MG63 (cell line): Measurements from ENCODE around the gene FHIT. TPM values are rescaled to one million over a fixed set of nuclear protein-coding genes. Genes with fewer than 3 reads are reported as not detected.

Source experiments
- DNase-seq: peaks from one replicate; pipeline ENCODE4 v3.0.0-alpha.2; 2020
- H3K27me3 ChIP-seq: fragments of 250-450 bp; sonication (Bioruptor Pico); 2 replicates; pipeline ENCODE4 v1.5.1; 2020; ENCODE audit warnings: mild to moderate bottlenecking, moderate library complexity
- H3K36me3 ChIP-seq: fragments of 250-450 bp; sonication (Bioruptor Pico); 2 replicates; pipeline ENCODE4 v1.5.1; 2020; ENCODE audit warnings: mild to moderate bottlenecking, moderate library complexity
- H3K4me3 ChIP-seq: fragments of 250-450 bp; sonication (Bioruptor Pico); 2 replicates; pipeline ENCODE4 v1.5.1; 2020; ENCODE audit warnings: mild to moderate bottlenecking, moderate library complexity
- H3K9me3 ChIP-seq: fragments of 250-450 bp; sonication (Bioruptor Pico); 2 replicates; pipeline ENCODE4 v1.5.1; 2020; ENCODE audit warnings: mild to moderate bottlenecking, moderate library complexity
- total RNA-seq: library from RNA; depleted of rRNA; stranded (reverse); fragments of >200 nt; shearing (Covaris generic); gene quantifications from 2 replicates; pipeline ENCODE4 v1.2.3, GENCODE V29; 2014; ENCODE audit warnings: low replicate concordance

Gene FHIT
- total RNA-seq, 1 experiment from 2014 or later: 1.7 TPM

DNA sequence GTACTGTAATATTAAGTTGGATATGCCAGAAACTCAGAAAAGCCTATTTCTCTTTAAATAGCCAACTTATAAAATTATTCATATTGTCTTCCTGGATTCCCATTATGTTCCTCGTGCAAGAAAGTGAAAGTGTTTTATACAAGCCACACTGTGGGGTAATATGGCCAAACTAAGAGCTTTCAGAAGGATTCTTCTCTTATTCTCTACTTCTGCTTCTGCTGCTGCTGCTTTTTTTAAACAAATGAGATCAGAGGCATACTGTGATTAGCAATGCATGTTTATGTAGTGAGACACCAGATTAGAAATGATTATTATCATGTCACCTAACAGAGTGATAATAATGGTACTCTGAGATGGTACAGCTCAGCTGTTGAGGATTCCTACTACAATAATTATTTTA, 1174.9 kb downstream of the FHIT start:
- no peaks in the 10 kb centered on the region for H3K36me3 ChIP-seq
- DNase-seq: no peak
- peak overlapping the region; percentile 23 for H3K4me3 ChIP-seq
- H3K27me3 ChIP-seq: no peaks in the 10 kb centered on the region
- H3K9me3 ChIP-seq: no peaks in the 10 kb centered on the region

DNA sequence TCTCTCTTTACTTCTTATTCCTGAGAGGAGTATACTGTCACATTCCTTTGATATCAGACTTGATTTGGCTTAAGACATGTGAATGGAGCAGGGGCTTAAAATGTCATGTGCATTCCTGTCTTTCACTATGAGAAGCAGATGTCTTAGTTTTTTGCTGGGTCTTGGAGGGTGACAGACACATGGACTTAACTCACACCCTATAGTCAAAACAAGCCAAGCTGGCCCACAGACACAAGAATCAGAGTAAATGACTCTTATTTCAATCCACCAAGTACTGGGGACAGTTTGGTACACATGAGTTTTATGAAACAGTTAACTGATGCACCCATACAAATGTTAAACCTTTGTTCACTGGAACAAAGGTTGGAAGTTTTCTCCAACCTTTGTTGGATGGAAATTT, 1177.3 kb downstream of the FHIT start:
- H3K27me3 ChIP-seq: no peaks in the 10 kb centered on the region
- no peaks in the 10 kb centered on the region for H3K9me3 ChIP-seq
- H3K4me3 ChIP-seq: no peak overlapping the region
- H3K36me3 ChIP-seq: no peaks in the 10 kb centered on the region
- DNase-seq: no peak

DNA sequence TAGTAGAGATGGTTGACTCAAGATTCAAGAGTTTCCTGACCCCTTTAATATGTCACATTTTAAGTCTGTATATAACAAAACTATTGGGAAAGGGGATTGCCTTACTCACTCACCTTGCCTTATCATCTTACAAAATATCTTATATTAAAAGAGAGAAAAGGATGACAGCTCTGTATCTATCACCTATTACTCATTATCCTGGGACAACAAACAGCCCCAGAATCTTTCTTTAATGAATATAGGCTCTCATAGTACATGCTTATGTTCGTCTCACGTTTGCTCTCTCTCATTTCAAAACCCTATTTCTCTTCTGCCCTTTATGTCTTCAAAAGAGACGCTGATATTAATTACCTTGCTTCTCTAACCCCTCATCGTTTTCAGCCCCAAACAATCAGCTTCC, 1178.0 kb downstream of the FHIT start:
- DNase-seq: no peak
- H3K27me3 ChIP-seq: no peaks in the 10 kb centered on the region
- no peaks in the 10 kb centered on the region for H3K9me3 ChIP-seq
- H3K36me3 ChIP-seq: no peaks in the 10 kb centered on the region
- H3K4me3 ChIP-seq: no peak overlapping the region

DNA sequence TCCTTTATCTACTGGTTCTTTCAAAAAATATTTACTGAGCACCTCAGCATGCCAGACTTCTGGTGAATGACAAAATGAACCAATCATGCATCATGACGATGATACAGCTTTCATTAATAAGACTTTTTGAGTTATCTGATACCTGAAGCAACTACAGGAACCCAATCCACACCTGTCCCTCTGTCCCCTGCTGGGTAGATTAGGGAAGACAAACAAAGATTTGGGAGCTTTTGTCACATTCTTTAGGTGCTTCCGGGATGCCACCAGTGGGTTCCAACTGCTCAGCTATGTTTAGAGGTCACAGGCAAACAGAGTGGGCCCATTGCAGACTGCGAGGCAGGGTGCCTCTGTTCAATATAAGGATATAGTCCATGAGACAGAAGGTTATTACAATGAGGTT, 1180.9 kb downstream of the FHIT start:
- no peaks in the 10 kb centered on the region for H3K27me3 ChIP-seq
- H3K9me3 ChIP-seq: no peaks in the 10 kb centered on the region

DNA sequence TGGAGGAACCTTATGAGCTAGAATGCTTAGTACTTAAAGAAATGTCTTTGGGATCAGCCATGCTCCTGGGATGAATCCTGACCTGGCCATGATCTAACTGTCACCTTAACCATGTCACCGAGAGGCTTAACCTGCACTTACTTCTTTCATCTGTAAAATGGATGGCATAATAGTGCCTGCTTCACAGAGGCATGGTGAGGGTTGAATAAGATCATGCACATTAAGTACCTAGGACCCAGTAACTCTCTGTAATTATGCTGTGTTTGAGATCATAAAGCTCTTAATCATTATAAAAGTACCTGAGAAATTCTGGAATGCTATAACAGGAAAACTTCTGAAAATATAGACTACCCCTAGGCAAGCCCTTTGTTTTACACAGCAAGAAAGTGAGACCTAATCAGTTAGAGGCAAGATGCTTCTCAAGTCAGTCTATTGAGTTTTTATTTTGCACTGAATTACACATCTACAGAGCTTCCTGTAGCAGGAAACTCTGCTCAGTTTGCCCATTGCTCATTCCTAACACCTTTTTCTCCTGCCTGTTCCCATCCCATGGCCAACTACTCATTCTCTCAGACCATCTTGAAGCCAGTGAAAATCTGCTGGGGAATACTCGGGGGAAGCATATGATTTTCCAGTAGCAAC, 1185.9 kb downstream of the FHIT start:
- Histone ChIP-seq H3K27me3 (no peaks in the 10 kb centered on the region), H3K9me3 (no peaks in the 10 kb centered on the region), H3K4me3 (no peak overlapping the region), H3K36me3 (no peaks in the 10 kb centered on the region)
- DNase-seq: no peak

More for the DNA sequence above, 1180.9 kb downstream of the FHIT start:
- no peak for DNase-seq
- Histone ChIP-seq H3K36me3 (no peaks in the 10 kb centered on the region), H3K4me3 (no peak overlapping the region)

DNA sequence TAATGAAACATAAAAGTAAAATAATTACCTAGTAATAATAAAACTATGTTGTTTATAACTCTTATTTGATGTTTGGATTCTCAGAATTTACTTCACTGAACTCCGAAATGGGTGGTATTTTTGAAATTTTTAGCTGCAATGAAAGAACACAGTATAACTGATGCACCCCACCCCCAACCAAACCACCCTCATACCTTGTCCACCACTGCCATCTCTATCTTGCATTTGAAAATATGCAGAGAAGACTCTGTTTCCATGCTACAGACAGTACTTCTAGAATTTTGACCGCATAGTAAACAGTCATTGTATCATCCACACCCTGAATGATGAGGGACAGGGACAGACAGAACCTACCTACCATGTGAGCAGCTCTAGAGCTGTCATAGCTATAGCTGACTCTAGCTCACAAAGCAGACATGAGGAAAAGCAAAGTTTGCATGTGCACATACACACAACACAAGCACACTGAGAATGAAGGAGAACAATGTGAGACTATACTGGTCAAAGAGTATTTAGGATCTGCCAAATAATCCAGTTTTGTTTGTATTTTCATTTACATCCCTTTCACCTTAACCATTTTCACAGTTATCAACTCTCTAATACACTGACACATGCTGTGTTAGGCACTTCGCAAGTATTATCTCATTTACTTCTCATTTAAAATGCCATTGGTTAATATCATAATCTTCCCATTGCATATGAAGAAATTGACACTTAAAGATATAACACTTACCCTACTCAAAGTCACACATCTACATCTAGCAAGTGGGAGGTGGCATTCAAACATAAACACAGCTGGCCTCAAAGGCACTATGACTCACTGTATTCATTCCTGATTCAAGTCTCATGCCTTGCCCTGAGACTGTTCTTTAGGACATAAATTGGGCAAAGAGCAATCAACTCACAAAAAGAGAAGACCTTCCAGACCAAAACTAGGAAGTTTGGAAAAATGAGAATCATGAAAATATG, 1186.8 kb downstream of the FHIT start:
- DNase-seq: peak; percentile 30
- Histone ChIP-seq H3K36me3 (no peaks in the 10 kb centered on the region), H3K4me3 (no peak overlapping the region), H3K27me3 (no peaks in the 10 kb centered on the region), H3K9me3 (no peaks in the 10 kb centered on the region)

DNA sequence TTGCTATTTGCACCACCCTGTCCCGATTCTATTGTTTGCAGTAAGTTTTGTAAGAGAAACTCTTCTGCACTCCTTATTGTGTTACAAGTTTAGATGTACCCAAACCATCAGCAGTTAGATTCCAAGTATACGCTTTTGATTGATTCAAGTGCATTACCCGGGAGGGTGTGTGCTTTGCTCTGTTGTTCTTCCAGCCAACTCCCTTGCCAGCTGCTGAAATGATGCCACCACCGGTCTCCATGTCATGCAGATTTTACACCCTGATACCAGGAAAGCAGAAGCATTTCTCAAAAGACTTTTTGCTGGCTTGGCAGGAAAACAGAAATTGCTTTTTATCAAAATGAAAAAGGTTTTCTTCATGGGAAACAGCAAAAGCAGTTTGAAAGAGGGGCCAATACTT, 1194.8 kb downstream of the FHIT start:
- H3K27me3 ChIP-seq: no peaks in the 10 kb centered on the region
- no peaks in the 10 kb centered on the region for H3K9me3 ChIP-seq
- DNase-seq: no peak
- no peak overlapping the region for H3K4me3 ChIP-seq
- no peaks in the 10 kb centered on the region for H3K36me3 ChIP-seq

DNA sequence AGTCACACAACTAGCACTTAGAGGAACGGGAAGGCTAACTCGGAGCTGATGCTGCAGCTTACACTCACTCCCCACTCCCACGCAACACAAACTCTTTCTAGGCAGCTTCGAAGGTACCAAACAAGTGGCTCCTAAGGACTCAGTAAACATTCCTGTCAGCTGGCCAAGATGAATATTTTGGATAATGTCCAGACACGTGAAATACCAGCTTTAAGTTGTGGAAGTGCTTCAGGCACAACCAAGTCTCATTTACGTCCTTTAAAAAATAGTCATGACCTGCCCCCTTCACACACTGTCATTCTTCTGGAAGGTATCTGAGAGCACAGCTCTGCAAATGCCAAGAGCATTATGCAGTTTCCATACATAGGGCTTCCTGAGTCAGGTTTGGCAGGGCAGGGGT, 1195.5 kb downstream of the FHIT start:
- Histone ChIP-seq H3K4me3 (no peak overlapping the region), H3K36me3 (no peaks in the 10 kb centered on the region), H3K27me3 (no peaks in the 10 kb centered on the region), H3K9me3 (no peaks in the 10 kb centered on the region)
- peak; percentile 30 for DNase-seq

DNA sequence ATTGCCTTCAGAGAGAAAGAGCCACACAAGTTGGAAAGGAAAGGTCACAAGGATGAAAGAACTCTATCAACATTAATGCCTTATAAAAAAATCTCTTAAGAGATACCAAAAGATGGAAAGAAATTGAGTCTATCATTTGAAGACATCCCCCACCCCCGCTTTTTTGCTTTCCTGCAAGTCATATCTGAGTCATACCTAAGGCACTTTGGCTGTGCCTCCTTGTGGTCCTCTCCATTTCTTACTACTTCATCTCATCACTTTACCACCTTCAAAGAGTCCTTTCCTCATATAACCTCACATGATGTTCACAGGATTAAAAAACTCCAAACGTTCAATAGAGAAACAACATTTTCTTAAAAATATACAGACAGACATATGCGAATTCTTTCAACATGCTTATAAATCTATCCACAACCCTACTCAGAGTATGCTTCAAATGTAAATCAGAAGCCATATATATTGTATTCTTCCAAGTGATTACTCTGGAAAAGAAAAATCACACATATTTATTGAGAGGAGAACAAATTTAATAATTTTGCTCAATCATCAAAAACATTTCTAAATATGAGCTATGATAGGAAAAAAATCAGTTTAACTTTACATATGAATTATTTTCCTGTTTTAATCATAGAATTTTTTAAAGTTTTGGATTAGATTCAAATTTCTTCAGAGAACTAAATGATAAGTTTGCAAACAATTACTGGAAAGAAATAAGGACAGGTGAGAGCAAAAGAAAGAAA, 1197.6 kb downstream of the FHIT start:
- no peak overlapping the region for H3K4me3 ChIP-seq
- DNase-seq: peak; percentile 36
- H3K27me3 ChIP-seq: no peaks in the 10 kb centered on the region
- no peaks in the 10 kb centered on the region for H3K9me3 ChIP-seq
- H3K36me3 ChIP-seq: no peaks in the 10 kb centered on the region

DNA sequence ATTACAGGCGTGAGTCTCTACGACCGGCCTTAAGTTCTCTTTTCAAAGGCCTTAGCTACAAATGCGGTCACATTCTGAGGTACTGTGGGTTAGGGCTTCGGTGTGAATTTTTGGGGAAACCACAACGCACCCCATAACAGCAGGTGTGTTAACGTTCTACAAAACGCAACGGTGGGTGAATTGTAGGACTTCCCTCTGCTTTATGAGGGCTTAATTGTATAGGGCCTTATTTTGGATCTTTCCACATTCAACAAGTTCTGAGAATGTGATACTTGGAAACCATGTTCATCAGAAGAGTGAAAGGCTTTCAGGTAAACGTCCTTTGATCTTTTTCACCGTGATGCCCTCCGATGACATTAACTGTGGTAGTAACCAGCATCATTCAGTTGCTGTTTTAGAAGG, 1202.8 kb downstream of the FHIT start:
- H3K36me3 ChIP-seq: no peaks in the 10 kb centered on the region
- DNase-seq: no peak

DNA sequence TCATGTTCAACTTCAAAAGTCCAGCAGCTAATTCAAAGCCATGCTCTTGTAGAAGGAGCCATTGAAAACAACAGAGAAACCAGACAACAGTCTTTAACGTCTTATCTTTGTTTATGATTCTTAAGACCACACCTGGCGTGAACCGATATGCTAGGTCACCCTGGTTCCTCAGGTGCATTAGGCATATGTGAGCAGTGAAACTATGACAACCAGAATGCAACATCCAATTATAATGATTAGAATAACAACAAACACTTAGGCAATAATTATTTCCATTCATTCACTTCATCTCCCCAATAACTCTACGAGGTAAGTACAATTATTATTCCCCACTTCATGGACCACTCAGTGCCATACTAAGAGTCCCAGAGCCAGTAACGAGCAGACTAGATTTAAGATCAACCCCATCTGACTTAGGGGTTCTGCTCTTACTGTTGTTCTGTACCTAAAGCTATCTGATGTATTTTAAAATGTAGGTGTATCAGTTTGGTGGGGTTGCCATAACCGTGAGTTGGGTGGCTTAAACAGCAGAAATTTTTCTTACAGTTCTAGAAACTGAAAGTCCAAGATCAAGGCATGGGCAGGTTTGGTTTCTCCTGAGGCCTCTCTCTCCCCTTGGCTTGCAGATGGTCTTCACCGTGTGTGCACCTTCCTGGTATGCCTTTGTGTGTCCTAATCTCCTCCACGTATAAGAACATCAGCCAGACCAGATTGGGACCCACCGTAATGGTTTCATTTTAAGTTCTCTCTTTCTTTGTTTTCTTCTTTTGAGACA, 1203.6 kb downstream of the FHIT start:
- H3K9me3 ChIP-seq: no peaks in the 10 kb centered on the region
- DNase-seq: no peak

More for the DNA sequence above, 1202.8 kb downstream of the FHIT start:
- H3K9me3 ChIP-seq: no peaks in the 10 kb centered on the region
- H3K4me3 ChIP-seq: no peak overlapping the region
- H3K27me3 ChIP-seq: no peaks in the 10 kb centered on the region

DNA sequence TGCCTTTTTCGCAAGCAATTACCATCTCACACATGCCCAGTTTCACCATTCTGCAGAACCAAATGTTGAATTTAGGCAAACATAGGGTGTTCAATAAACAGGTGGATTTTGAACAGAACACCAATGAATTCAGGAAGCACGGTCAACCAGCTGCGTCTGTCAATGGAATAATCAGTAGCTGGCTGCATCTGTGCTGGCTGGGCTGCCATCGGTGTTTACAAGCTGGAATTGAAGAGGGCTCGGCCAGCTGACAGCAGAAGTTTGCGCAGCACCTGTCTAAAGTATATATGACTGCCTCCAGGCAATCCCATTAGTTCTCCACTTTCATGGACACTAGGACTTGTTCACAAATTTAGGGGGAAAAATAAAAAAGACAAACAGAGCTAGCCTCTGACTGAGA, 1205.0 kb downstream of the FHIT start:
- no peak for DNase-seq
- no peaks in the 10 kb centered on the region for H3K27me3 ChIP-seq
- no peak overlapping the region for H3K4me3 ChIP-seq
- no peaks in the 10 kb centered on the region for H3K36me3 ChIP-seq
- H3K9me3 ChIP-seq: no peaks in the 10 kb centered on the region

More for the DNA sequence above, 1203.6 kb downstream of the FHIT start:
- Histone ChIP-seq H3K4me3 (no peak overlapping the region), H3K27me3 (no peaks in the 10 kb centered on the region), H3K36me3 (no peaks in the 10 kb centered on the region)

DNA sequence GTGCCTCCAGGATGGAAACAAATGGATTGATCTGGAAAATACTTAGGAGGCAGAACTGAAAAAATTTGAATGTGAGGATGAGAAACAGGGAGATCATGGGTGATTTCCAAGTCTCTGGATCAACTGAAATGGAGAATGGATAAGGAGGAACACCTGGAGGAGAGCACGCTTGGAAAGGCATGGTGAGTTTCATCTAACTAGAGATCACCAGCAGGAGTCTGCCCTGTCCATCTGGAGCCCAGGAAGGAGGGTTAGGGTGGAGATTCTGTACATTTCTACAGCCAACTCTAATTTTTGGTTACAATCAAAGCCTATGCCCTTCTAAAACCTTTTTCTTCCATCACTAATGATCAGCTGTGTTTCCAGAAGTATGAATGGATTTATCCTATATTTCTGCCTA, 1205.6 kb downstream of the FHIT start:
- no peak for DNase-seq
- Histone ChIP-seq H3K9me3 (no peaks in the 10 kb centered on the region), H3K36me3 (no peaks in the 10 kb centered on the region), H3K4me3 (no peak overlapping the region), H3K27me3 (no peaks in the 10 kb centered on the region)

DNA sequence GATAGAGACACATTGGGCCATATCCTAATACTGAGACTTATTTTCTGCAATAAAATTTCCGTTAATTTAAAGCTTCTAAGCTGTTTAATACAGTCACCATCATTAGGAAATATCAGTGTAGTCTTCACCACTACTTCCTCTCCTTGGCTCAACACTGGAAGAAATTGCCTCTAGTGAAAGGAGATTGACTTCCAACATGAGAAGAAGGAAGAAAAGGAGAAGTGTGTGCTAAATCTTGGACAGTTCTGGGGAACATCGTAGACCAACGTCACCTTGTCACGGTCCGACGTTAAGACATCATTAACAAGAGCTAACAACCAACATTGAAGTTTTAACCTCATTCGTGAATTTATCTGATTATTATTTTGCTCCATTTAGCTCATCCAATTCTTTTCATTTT, 1214.4 kb downstream of the FHIT start:
- Histone ChIP-seq H3K27me3 (no peaks in the 10 kb centered on the region), H3K36me3 (no peaks in the 10 kb centered on the region), H3K4me3 (no peak overlapping the region), H3K9me3 (no peaks in the 10 kb centered on the region)
- DNase-seq: no peak

DNA sequence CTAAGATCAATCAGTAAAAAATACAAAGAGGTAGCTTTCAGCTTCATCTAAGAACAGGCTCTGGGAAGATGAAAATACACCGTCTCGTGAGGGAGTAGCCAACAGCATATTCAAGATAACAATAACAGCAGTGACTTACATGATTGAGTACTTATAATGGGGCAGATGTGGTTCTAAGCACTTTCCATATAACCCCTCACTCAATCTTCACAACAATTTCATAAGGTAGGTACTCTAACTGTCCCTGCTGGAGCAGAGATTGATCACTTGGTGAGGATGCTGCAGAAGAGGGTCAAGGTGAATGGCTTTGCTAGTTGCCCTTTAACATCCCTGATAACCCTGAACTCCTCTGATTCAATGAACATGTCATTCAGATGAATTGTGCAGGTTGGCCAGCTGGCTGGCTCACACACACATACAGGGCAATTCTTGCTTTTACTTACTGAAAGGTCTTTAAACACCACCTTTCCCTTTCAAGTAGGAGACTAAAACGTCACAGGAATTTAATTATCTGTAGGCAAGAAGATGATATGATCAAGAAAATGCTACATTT, 1217.3 kb downstream of the FHIT start:
- H3K27me3 ChIP-seq: no peaks in the 10 kb centered on the region
- no peak overlapping the region for H3K4me3 ChIP-seq
- no peak for DNase-seq
- no peaks in the 10 kb centered on the region for H3K36me3 ChIP-seq
- H3K9me3 ChIP-seq: no peaks in the 10 kb centered on the region

DNA sequence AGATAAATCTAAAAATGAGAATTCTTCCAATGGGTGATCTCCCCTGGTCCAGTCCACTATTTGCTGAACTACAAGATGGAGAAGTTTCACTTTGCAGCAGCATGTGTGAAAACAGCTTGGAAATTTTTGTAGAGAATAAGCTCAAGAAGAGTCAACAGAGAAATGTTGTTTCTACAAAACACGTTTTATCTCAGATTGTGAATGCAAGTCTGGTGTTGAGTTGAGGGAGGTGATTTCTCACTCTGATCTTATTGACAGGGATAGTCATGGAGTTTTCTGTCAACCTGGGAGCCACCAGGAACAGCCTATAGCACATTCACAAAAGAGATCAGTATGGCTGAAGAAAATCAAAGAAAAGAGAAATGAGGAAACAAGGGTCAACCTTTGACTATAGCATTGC, 1220.3 kb downstream of the FHIT start:
- Histone ChIP-seq H3K36me3 (no peaks in the 10 kb centered on the region), H3K4me3 (no peak overlapping the region)
- DNase-seq: no peak

More for the DNA sequence above, 1220.3 kb downstream of the FHIT start:
- Histone ChIP-seq H3K27me3 (no peaks in the 10 kb centered on the region), H3K9me3 (no peaks in the 10 kb centered on the region)
